Measurements from ENCODE around the gene NEURL1B. TPM values are rescaled to one million over a fixed set of nuclear protein-coding genes. Genes with fewer than 3 reads are reported as not detected.

NEURL1B gene
- total RNA-seq, 2 donors from 2014 or later, result 4.9 to 6.3 TPM

DNA sequence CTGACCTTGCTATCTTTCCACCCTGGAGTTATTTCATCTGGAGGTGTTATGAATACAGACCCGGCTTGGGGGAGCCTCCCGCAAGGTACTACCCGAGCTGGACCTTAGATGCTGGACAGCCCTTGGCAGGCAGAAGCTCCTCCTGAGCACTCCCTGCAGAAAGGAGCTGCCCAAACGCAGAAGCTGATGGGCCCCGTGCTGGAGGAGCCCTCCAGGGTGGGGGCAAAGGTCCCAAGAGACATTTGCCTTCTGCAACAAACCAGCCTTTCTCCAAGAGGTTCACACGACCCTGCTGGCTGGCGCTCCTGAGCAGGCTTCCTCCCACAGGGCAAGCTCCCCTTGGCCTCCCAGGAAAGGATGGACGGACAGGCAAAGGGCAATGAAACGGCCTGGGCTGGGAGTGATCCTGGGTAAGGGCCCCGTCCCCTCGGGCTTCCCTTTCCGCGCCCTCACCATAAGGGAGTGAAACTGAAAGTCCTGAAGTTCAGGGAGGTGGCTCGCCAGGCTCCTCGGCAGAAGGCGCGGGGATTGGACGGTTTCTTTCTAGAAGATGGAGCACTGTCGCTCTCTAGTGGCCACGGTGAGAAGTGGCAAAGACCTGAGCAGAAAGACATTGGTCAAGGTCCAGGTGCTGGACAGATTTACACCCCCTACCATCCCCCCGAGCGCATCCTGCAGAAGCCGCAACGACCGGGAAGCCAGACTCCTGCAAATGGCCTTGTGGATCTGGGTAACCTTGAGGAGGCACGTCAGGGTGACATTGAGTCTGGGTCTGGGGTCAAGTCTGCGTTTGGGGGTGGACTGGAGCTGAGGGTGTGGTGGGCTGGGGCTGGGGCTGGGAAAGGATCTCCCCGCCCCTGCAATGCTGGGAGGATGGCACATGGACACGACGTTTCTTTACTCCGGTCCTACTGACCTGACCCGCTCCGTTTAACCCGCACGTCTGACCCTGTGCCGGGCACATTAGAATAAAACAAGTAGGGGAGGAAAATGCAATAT, 56.4 kb downstream of the NEURL1B start:
- H3K27me3 ChIP-seq (ENCODE audit: control insufficient read depth, insufficient read depth, low read length, poor library complexity, severe bottlenecking), result peaks cover 6% of the 10 kb centered on the region
- no peak overlapping the region for H3K27ac ChIP-seq (ENCODE audit: low read depth, low read length)
- H3K27me3 Mint-ChIP-seq (ENCODE audit: insufficient read depth), result peaks cover 31% of the 10 kb centered on the region
- no peaks in the 10 kb centered on the region for H3K9me3 ChIP-seq (ENCODE audit: control insufficient read depth, low read length)
- H3K27ac Mint-ChIP-seq, result no peak overlapping the region
- 34 to 50% methylated on average over 22 to 36 of the region's 36 CpGs for WGBS, 2 experiments (ENCODE audit: insufficient coverage in 1 of 2, insufficient read length in 1 of 2)
- H3K9ac ChIP-seq (ENCODE audit: extremely low read depth, low read length, poor library complexity, severe bottlenecking), result no peak overlapping the region
- H3K4me3 Mint-ChIP-seq, result peak overlapping the region; percentile 36
- DNase-seq, result peak; percentile 96
- H3K4me1 Mint-ChIP-seq, result peaks cover 30% of the 10 kb centered on the region
- no peaks in the 10 kb centered on the region for H3K36me3 Mint-ChIP-seq (ENCODE audit: low read depth)
- TF ChIP-seq, protein P1, sequence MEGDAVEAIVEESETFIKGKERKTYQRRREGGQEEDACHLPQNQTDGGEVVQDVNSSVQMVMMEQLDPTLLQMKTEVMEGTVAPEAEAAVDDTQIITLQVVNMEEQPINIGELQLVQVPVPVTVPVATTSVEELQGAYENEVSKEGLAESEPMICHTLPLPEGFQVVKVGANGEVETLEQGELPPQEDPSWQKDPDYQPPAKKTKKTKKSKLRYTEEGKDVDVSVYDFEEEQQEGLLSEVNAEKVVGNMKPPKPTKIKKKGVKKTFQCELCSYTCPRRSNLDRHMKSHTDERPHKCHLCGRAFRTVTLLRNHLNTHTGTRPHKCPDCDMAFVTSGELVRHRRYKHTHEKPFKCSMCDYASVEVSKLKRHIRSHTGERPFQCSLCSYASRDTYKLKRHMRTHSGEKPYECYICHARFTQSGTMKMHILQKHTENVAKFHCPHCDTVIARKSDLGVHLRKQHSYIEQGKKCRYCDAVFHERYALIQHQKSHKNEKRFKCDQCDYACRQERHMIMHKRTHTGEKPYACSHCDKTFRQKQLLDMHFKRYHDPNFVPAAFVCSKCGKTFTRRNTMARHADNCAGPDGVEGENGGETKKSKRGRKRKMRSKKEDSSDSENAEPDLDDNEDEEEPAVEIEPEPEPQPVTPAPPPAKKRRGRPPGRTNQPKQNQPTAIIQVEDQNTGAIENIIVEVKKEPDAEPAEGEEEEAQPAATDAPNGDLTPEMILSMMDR (conservative IDR thresholded peaks at IDR 0.05), result peak; percentile 94
- no peaks in the 10 kb centered on the region for H3K36me3 ChIP-seq (ENCODE audit: control insufficient read depth, insufficient read depth, low read length)
- H3K9me3 Mint-ChIP-seq, result no peaks in the 10 kb centered on the region
- H3K4me3 ChIP-seq (ENCODE audit: low read length), result no peak overlapping the region
- peaks cover 7% of the 10 kb centered on the region for H3K4me1 ChIP-seq (ENCODE audit: control insufficient read depth, insufficient read depth, low read length)

DNA sequence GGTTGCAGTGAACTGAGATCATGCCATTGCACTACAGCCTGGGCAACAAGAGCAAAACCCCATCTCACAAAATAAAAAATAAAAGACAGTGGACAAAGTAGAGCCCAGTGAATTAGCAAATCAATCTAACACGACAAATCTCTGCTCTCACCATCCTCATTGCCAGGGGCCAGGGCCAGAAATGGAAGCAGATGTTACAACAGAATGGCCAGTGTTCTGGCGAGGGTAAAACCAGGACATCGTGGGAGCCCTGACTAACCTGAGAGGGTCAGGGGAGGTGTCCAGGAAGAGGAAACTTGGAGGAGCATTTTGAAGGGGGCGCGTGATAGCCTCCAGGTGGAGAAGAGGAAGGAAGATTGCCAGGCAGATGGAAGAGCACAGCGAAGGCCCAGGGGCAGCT, 58.4 kb downstream of the NEURL1B start:
- H3K4me1 ChIP-seq (ENCODE audit: control insufficient read depth, insufficient read depth, low read length), result no peaks in the 10 kb centered on the region
- no peaks in the 10 kb centered on the region for H3K36me3 ChIP-seq (ENCODE audit: control insufficient read depth, insufficient read depth, low read length)
- H3K9ac ChIP-seq (ENCODE audit: extremely low read depth, low read length, poor library complexity, severe bottlenecking), result no peak overlapping the region
- peaks cover 6% of the 10 kb centered on the region for H3K27me3 ChIP-seq (ENCODE audit: control insufficient read depth, insufficient read depth, low read length, poor library complexity, severe bottlenecking)
- Mint-ChIP-seq H3K27me3 (ENCODE audit: insufficient read depth) (peaks cover 43% of the 10 kb centered on the region), H3K9me3 (no peaks in the 10 kb centered on the region), H3K4me1 (peaks cover 25% of the 10 kb centered on the region), H3K27ac (no peak overlapping the region), H3K36me3 (ENCODE audit: low read depth) (no peaks in the 10 kb centered on the region), H3K4me3 (no peak overlapping the region)
- no peak overlapping the region for H3K4me3 ChIP-seq (ENCODE audit: low read length)
- 78 to 81% methylated on average over 6 of the region's 6 CpGs for WGBS, 2 experiments (ENCODE audit: insufficient coverage in 1 of 2, insufficient read length in 1 of 2)
- TF ChIP-seq, protein P1 (conservative IDR thresholded peaks at IDR 0.05), result no peak
- H3K9me3 ChIP-seq (ENCODE audit: control insufficient read depth, low read length), result no peaks in the 10 kb centered on the region
- DNase-seq, result no peak
- H3K27ac ChIP-seq (ENCODE audit: low read depth, low read length), result no peak overlapping the region

DNA sequence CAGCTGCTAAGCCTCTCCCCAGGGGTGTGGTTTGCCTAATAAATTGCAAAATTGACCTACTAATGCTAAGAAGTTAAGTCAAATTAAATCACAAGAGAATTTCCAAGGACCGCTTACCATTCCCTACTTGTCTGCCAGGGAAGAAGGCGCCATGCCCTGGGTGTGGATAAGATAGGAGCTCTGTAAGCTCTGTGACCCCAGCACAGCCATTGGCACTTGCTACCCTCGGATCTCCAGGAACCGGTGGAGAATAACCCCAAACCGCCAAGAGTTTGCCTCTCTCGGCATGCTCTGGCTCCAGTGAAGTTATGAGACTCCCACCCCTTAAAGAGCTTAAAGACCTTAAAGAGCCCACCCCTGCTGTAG, 58.9 kb downstream of the NEURL1B start:
- DNase-seq, result no peak
- Histone ChIP-seq H3K27ac (ENCODE audit: low read depth, low read length) (no peak overlapping the region), H3K4me3 (ENCODE audit: low read length) (no peak overlapping the region), H3K27me3 (ENCODE audit: control insufficient read depth, insufficient read depth, low read length, poor library complexity, severe bottlenecking) (peaks cover 6% of the 10 kb centered on the region), H3K36me3 (ENCODE audit: control insufficient read depth, insufficient read depth, low read length) (no peaks in the 10 kb centered on the region), H3K4me1 (ENCODE audit: control insufficient read depth, insufficient read depth, low read length) (no peaks in the 10 kb centered on the region), H3K9me3 (ENCODE audit: control insufficient read depth, low read length) (no peaks in the 10 kb centered on the region), H3K9ac (ENCODE audit: extremely low read depth, low read length, poor library complexity, severe bottlenecking) (no peak overlapping the region)
- TF ChIP-seq, protein P1 (conservative IDR thresholded peaks at IDR 0.05), result no peak
- H3K36me3 Mint-ChIP-seq (ENCODE audit: low read depth), result no peaks in the 10 kb centered on the region
- no peak overlapping the region for H3K27ac Mint-ChIP-seq
- H3K4me3 Mint-ChIP-seq, result peak overlapping the region; percentile 50
- H3K4me1 Mint-ChIP-seq, result peaks cover 20% of the 10 kb centered on the region
- 39% methylated on average over 6 of the region's 6 CpGs; no CpG with 5 or more reads in 1 of the 2 experiments for WGBS, 2 experiments (ENCODE audit: insufficient coverage in 1 of 2, insufficient read length in 1 of 2)
- peaks cover 47% of the 10 kb centered on the region for H3K27me3 Mint-ChIP-seq (ENCODE audit: insufficient read depth)
- H3K9me3 Mint-ChIP-seq, result no peaks in the 10 kb centered on the region

Measured in endodermal cell (in vitro differentiated cells).